ENCODE measurements around the gene SLC25A23.

The SLC25A23 gene

GRCh38 chr19:6448045-6448444 lies 11.5 kb downstream of the SLC25A23 start:
- no peak for DNase-seq (ENCODE audit: low read depth)
- TF ChIP-seq CTCF (conservative IDR thresholded peaks at IDR 0.05; ENCODE audit: control insufficient read depth, insufficient read depth, low read depth, low read length), result no peak
- no peak overlapping the region for H3K4me3 ChIP-seq (ENCODE audit: control insufficient read depth, low read depth, low read length)

- H3K4me3 ChIP-seq (ENCODE audit: control insufficient read depth, low read depth, low read length), result no peak overlapping the region
- TF ChIP-seq CTCF (conservative IDR thresholded peaks at IDR 0.05; ENCODE audit: control insufficient read depth, insufficient read depth, low read depth, low read length), result no peak
- no peak for DNase-seq (ENCODE audit: low read depth)
Measured at GRCh38 chr19:6446452-6446851, 13.1 kb downstream of the SLC25A23 start.

- DNase-seq (ENCODE audit: low read depth), result no peak
- TF ChIP-seq CTCF (conservative IDR thresholded peaks at IDR 0.05; ENCODE audit: control insufficient read depth, insufficient read depth, low read depth, low read length), result no peak
- no peak overlapping the region for H3K4me3 ChIP-seq (ENCODE audit: control insufficient read depth, low read depth, low read length)
Measured at GRCh38 chr19:6443986-6444385, 15.6 kb downstream of the SLC25A23 start.

GRCh38 chr19:6442087-6442688 lies 17.4 kb downstream of the SLC25A23 start:
- no peak for TF ChIP-seq CTCF (conservative IDR thresholded peaks at IDR 0.05; ENCODE audit: control insufficient read depth, insufficient read depth, low read depth, low read length)
- no peak for DNase-seq (ENCODE audit: low read depth)
- no peak overlapping the region for H3K4me3 ChIP-seq (ENCODE audit: control insufficient read depth, low read depth, low read length)

- no peak overlapping the region for H3K4me3 ChIP-seq (ENCODE audit: control insufficient read depth, low read depth, low read length)
- no peak for DNase-seq (ENCODE audit: low read depth)
- no peak for TF ChIP-seq CTCF (conservative IDR thresholded peaks at IDR 0.05; ENCODE audit: control insufficient read depth, insufficient read depth, low read depth, low read length)
Measured at GRCh38 chr19:6440905-6441304, 18.7 kb downstream of the SLC25A23 start.

- no peak for TF ChIP-seq CTCF (conservative IDR thresholded peaks at IDR 0.05; ENCODE audit: control insufficient read depth, insufficient read depth, low read depth, low read length)
- DNase-seq (ENCODE audit: low read depth), result no peak
Measured at GRCh38 chr19:6439743-6440142, 19.8 kb downstream of the SLC25A23 start.

GRCh38 chr19:6433663-6434062 lies 25.9 kb downstream of the SLC25A23 start, which contains the start of gene SLC25A41:
SLC25A41 (minus strand) TSS chr19:6433763; CDS start chr19:6433693, 70 bp downstream.
- no peak for DNase-seq (ENCODE audit: low read depth)
- H3K4me3 ChIP-seq (ENCODE audit: control insufficient read depth, low read depth, low read length), result no peak within 1 kb of the TSS
- no peak for TF ChIP-seq CTCF (conservative IDR thresholded peaks at IDR 0.05; ENCODE audit: control insufficient read depth, insufficient read depth, low read depth, low read length)

More at GRCh38 chr19:6439743-6440142, 19.8 kb downstream of the SLC25A23 start:
- no peak overlapping the region for H3K4me3 ChIP-seq (ENCODE audit: control insufficient read depth, low read depth, low read length)
